ENCODE results near the gene FASTKD3. TPM values are rescaled to one million over a fixed set of nuclear protein-coding genes. Genes with fewer than 3 reads are reported as not detected.
A peak's percentile ranks its signal among the peaks of the same experiment; 100 is the strongest.

FASTKD3 gene
- polyA plus RNA-seq, 3 donors, result 7.2 to 15.5 (median 10.7) TPM

GRCh38 chr5:7849681-7850394 lies 19.0 kb downstream of the FASTKD3 start:
- peaks cover 43 to 67% (median 63%) of the 10 kb centered on the region in 3 donors for H3K27me3 Mint-ChIP-seq (ENCODE audit: low read depth in 3 of 3)
- Histone ChIP-seq H3K9ac (ENCODE audit: insufficient read depth, low read length, poor library complexity, severe bottlenecking) (no peak overlapping the region), H3K27me3 (ENCODE audit: control insufficient read depth in 2 of 2, insufficient read depth in 2 of 2, low read length in 2 of 2) (peaks cover 50 to 67% of the 10 kb centered on the region in 2 donors), H3K4me1 (ENCODE audit: control insufficient read depth in 1 of 2, insufficient read depth in 2 of 2, low read length in 2 of 2) (peaks cover 8 to 11% of the 10 kb centered on the region in 2 donors), H3K36me3 (replicated peaks in 1 of 2; ENCODE audit: control insufficient read depth in 1 of 2, insufficient read depth in 2 of 2, low read length in 2 of 2) (no peaks in the 10 kb centered on the region), H2AFZ (ENCODE audit: insufficient read depth, low read depth, low read length, poor library complexity, severe bottlenecking) (peak overlapping the region; percentile 13), H3K27ac (ENCODE audit: low read depth in 1 of 2, low read length in 2 of 2) (no peak overlapping the region), H3K4me2 (replicated peaks; ENCODE audit: extremely low read depth, low read length, poor library complexity, severe bottlenecking) (peak overlapping the region; percentile 26), H4K20me1 (ENCODE audit: insufficient read depth, low read length) (no peaks in the 10 kb centered on the region), H3K9me3 (replicated peaks in 1 of 2; ENCODE audit: control insufficient read depth in 1 of 2, insufficient read depth in 1 of 2, low read length in 2 of 2) (peaks cover 0 to 15% of the 10 kb centered on the region in 2 donors), H3K79me2 (ENCODE audit: insufficient read depth, low read length) (no peaks in the 10 kb centered on the region), H3K4me3 (replicated peaks in 1 of 3; ENCODE audit: low read depth in 2 of 3, low read length in 3 of 3) (no peak overlapping the region)
- intact Hi-C loops (cut with micrococcal nuclease), result no loop called here
- 3% methylated on average over 40 of the region's 44 CpGs for WGBS (ENCODE audit: insufficient coverage)
- peaks cover 11% of the 10 kb centered on the region for H3K4me1 Mint-ChIP-seq
- TF ChIP-seq, protein P1, sequence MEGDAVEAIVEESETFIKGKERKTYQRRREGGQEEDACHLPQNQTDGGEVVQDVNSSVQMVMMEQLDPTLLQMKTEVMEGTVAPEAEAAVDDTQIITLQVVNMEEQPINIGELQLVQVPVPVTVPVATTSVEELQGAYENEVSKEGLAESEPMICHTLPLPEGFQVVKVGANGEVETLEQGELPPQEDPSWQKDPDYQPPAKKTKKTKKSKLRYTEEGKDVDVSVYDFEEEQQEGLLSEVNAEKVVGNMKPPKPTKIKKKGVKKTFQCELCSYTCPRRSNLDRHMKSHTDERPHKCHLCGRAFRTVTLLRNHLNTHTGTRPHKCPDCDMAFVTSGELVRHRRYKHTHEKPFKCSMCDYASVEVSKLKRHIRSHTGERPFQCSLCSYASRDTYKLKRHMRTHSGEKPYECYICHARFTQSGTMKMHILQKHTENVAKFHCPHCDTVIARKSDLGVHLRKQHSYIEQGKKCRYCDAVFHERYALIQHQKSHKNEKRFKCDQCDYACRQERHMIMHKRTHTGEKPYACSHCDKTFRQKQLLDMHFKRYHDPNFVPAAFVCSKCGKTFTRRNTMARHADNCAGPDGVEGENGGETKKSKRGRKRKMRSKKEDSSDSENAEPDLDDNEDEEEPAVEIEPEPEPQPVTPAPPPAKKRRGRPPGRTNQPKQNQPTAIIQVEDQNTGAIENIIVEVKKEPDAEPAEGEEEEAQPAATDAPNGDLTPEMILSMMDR (IDR thresholded peaks at IDR 0.05), result no peak
- H3K36me3 Mint-ChIP-seq, result peaks cover 0 to 2% of the 10 kb centered on the region in 2 donors
- H3K27ac Mint-ChIP-seq, result peak overlapping the region in 1 of 7 donors; percentile 49
- no peak for DNase-seq
- peaks cover 2 to 26% (median 21%) of the 10 kb centered on the region in 7 donors for H3K9me3 Mint-ChIP-seq
- peak overlapping the region; percentile 63 to 80 for H3K4me3 Mint-ChIP-seq

DNA sequence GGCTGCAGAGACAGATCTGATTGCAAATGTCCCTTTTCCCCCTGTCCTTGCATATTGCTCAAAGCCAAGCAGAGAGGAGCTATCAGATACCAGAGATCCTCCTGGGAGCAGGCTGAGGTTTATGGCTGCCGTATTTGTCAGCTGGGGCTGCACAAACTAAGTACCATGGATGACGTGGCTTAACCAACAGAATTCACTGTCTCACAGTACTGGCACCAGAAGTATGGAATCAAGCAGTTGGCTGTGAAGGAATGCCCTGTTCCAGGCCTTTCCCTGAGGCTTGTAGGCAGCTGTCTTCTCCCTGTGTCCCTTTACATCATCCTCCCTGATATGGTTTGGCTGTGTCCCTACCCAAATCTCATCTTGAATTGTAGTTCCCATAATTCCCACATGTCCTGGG lies 20.5 kb downstream of the FASTKD3 start:
- H3K27ac ChIP-seq (ENCODE audit: low read depth in 1 of 2, low read length in 2 of 2), result no peak overlapping the region
- Mint-ChIP-seq H3K9me3 (peaks cover 2 to 23% (median 18%) of the 10 kb centered on the region in 7 donors), H3K27ac (no peak overlapping the region), H3K27me3 (ENCODE audit: low read depth in 3 of 3) (peaks cover 43 to 71% (median 68%) of the 10 kb centered on the region in 3 donors), H3K36me3 (peaks cover 0 to 2% of the 10 kb centered on the region in 2 donors), H3K4me3 (peak overlapping the region in 1 of 2 donors; percentile 60), H3K4me1 (peaks cover 11% of the 10 kb centered on the region)
- TF ChIP-seq, protein P1 (IDR thresholded peaks at IDR 0.05), result no peak
- no peak overlapping the region for H3K9ac ChIP-seq (ENCODE audit: insufficient read depth, low read length, poor library complexity, severe bottlenecking)
- no peaks in the 10 kb centered on the region for H3K36me3 ChIP-seq (replicated peaks in 1 of 2; ENCODE audit: control insufficient read depth in 1 of 2, insufficient read depth in 2 of 2, low read length in 2 of 2)
- no peak overlapping the region for H3K4me2 ChIP-seq (replicated peaks; ENCODE audit: extremely low read depth, low read length, poor library complexity, severe bottlenecking)
- 87% methylated on average over 2 of the region's 2 CpGs for WGBS (ENCODE audit: insufficient coverage)
- H3K4me1 ChIP-seq (ENCODE audit: control insufficient read depth in 1 of 2, insufficient read depth in 2 of 2, low read length in 2 of 2), result peaks cover 8 to 11% of the 10 kb centered on the region in 2 donors
- no peaks in the 10 kb centered on the region for H4K20me1 ChIP-seq (ENCODE audit: insufficient read depth, low read length)
- peaks cover 50 to 67% of the 10 kb centered on the region in 2 donors for H3K27me3 ChIP-seq (ENCODE audit: control insufficient read depth in 2 of 2, insufficient read depth in 2 of 2, low read length in 2 of 2)
- intact Hi-C loops (cut with micrococcal nuclease), result no loop called here
- H3K4me3 ChIP-seq (replicated peaks in 1 of 3; ENCODE audit: low read depth in 2 of 3, low read length in 3 of 3), result no peak overlapping the region
- H2AFZ ChIP-seq (ENCODE audit: insufficient read depth, low read depth, low read length, poor library complexity, severe bottlenecking), result no peak overlapping the region
- no peaks in the 10 kb centered on the region for H3K79me2 ChIP-seq (ENCODE audit: insufficient read depth, low read length)
- peaks cover 0 to 15% of the 10 kb centered on the region in 2 donors for H3K9me3 ChIP-seq (replicated peaks in 1 of 2; ENCODE audit: control insufficient read depth in 1 of 2, insufficient read depth in 1 of 2, low read length in 2 of 2)
- DNase-seq, result no peak
